ENCODE results near the gene PRKCH.

PRKCH gene

GRCh38 chr14:61524211-61524806 lies 202.9 kb downstream of the PRKCH start:
- Histone ChIP-seq H3K27ac (ENCODE audit: extremely low read depth, low read depth, low read length) (no peak overlapping the region), H3K9me3 (ENCODE audit: control insufficient read depth, insufficient read depth, low read depth, low read length) (no peaks in the 10 kb centered on the region), H3K36me3 (ENCODE audit: control insufficient read depth in 2 of 2, insufficient read depth in 1 of 2, low read length in 2 of 2) (peaks cover 0 to 5% of the 10 kb centered on the region in 2 experiments; a peak in 1 of 3 replicates), H3K4me3 (ENCODE audit: low read depth, low read length) (no peak overlapping the region), H3K4me1 (ENCODE audit: control insufficient read depth, insufficient read depth, low read length) (peaks cover 8% of the 10 kb centered on the region; the same call in 1 of the 2 replicates)
- ChIA-PET POLR2A (no interaction called here), CTCF (interaction anchor here (0.6 to 0.8 kb wide), 2 partner anchors 13 to 313 kb away, joined by 3 to 4 read pairs; no protein-coding TSS in a partner anchor)
- TF ChIP-seq PRDM6 (tag by site-specific recombination; IDR thresholded peaks at IDR 0.05) (0 out of 2 replicates have a peak, but pooled peaks have one; percentile 3), ZNF600 (tag by site-specific recombination; IDR thresholded peaks at IDR 0.05) (peak; percentile 55; the same call in 1 of the 2 replicates), ZNF19 (tag by site-specific recombination; IDR thresholded peaks at IDR 0.05; ENCODE audit: low read depth) (no peak), ZNF2 (tag by site-specific recombination; IDR thresholded peaks at IDR 0.05) (no peak), ZSCAN16 (tag by site-specific recombination; IDR thresholded peaks at IDR 0.05) (no peak), ZNF248 (tag by site-specific recombination; IDR thresholded peaks at IDR 0.05) (no peak), ZNF544 (tag by site-specific recombination; IDR thresholded peaks at IDR 0.05) (no peak), ZNF362 (tag by site-specific recombination; IDR thresholded peaks at IDR 0.05) (no peak), SP3 (tag by site-specific recombination; IDR thresholded peaks at IDR 0.05) (no peak), PRDM10 (tag by site-specific recombination; IDR thresholded peaks at IDR 0.05) (peak; percentile 58), OVOL3 (tag by site-specific recombination; IDR thresholded peaks at IDR 0.05) (no peak), ZBTB6 (tag by site-specific recombination; IDR thresholded peaks at IDR 0.05) (peak; percentile 95), ZBTB49 (tag by site-specific recombination; IDR thresholded peaks at IDR 0.05; ENCODE audit: low read depth) (no peak), INSM2 (tag by site-specific recombination; IDR thresholded peaks at IDR 0.05) (no peak), BCL6B (tag by site-specific recombination; IDR thresholded peaks at IDR 0.05) (no peak), SETDB1 (IDR thresholded peaks at IDR 0.05; ENCODE audit: insufficient read length, low read length) (no peak), TRIM28 (IDR thresholded peaks at IDR 0.05; ENCODE audit: borderline replicate concordance, low read length) (no peak), ZBTB10 (tag by site-specific recombination; IDR thresholded peaks at IDR 0.05) (no peak), KLF16 (tag by site-specific recombination; IDR thresholded peaks at IDR 0.05) (no peak), FEZF1 (tag by site-specific recombination; IDR thresholded peaks at IDR 0.05) (peak; percentile 68)
